Suprapubic skin (tissue), 4 donors: Measurements from ENCODE around the gene ALKBH8.

Source experiments
- CTCF ChIP-seq, 2 donors: fragments of 200-600 bp in 1 of 2; fragments of 450-650 bp in 1 of 2; sonication (generic) in 1 of 2; IDR thresholded peaks; one replicate each; pipeline ENCODE4 v1.5.1; 2016 to 2019; ENCODE audit warnings: antibody characterized with exemption in 2 of 2, mild to moderate bottlenecking in 1 of 2, moderate library complexity in 1 of 2
- EP300 ChIP-seq: sonication (generic); formaldehyde crosslinking; IDR thresholded peaks from one replicate; pipeline ENCODE4 v1.6.1; 2017; ENCODE audit warnings: antibody characterized with exemption
- POLR2A ChIP-seq, 2 donors: fragments of 450-650 bp; IDR thresholded peaks; one replicate each; pipeline ENCODE4 v1.6.1; 2017; ENCODE audit warnings: antibody characterized with exemption in 2 of 2, mild to moderate bottlenecking in 2 of 2, moderate library complexity in 2 of 2
- POLR2AphosphoS5 ChIP-seq, 3 donors: sonication (generic); formaldehyde crosslinking; IDR thresholded peaks; one replicate each; pipeline ENCODE4 v1.6.1; 2017; ENCODE audit warnings: antibody characterized with exemption in 3 of 3

GRCh38 chr11:107478922-107479321 is 86.6 kb downstream of the ALKBH8 start:
- TF ChIP-seq CTCF (IDR thresholded peaks at IDR 0.05) (no peak), POLR2A (IDR thresholded peaks at IDR 0.05) (no peak), POLR2AphosphoS5 (IDR thresholded peaks at IDR 0.05) (no peak), EP300 (no peak)
